CD4-positive, alpha-beta T cell treated with Interleukin-4 for 1 hour (primary cell): ENCODE results near the gene FAM50B.

Source experiments
- DNase-seq, 2 donors: peaks; one replicate each; pipeline ENCODE4 v3.0.0-alpha.2; 2020 to 2022

Gene FAM50B

GRCh38 chr6:3898265-3898994 lies 49.3 kb downstream of the FAM50B start:
- DNase-seq, result no peak

- no peak for DNase-seq
These were observed 49.9 kb downstream of the FAM50B start for GRCh38 chr6:3899061-3899460.

GRCh38 chr6:3899970-3900439 lies 50.8 kb downstream of the FAM50B start:
- DNase-seq, result no peak
